IMR-90 (cell line): ENCODE data around the gene IL17RE. TPM values are rescaled to one million over a fixed set of nuclear protein-coding genes. Genes with fewer than 3 reads are reported as not detected.

Experiments used
- ATAC-seq: fragments of 200-7000 bp; cut with Tn5 transposase; 2 replicates; pipeline ENCODE4 v1.9.1; 2020; ENCODE audit warnings: low read depth, mild to moderate bottlenecking, moderate library complexity
- BruUV-seq: library from RNA; stranded (reverse); fragments of 400-500 nt; replicated peaks from 2 replicates; lab custom pipeline; 2021; lab: Mats Ljungman, UMichigan
- CTCF ChIA-PET: fragments of 300-600 bp; formaldehyde crosslinking; extraction: SDS; loops from one replicate; lab custom pipeline; 2021; ENCODE audit warnings: antibody characterized with exemption; lab: Yijun Ruan, JAX
- POLR2A ChIA-PET: fragments of 300-600 bp; sonication (Branson Sonifier 250); formaldehyde crosslinking; loops from one replicate; lab custom pipeline; 2022; ENCODE audit warnings: antibody characterized with exemption; ENCODE audit not compliant: unreplicated experiment; lab: Charles Lee
- DNase-seq: peaks from one replicate; pipeline ENCODE4 v3.0.0; 2013
- H2AFZ ChIP-seq: replicated peaks from 2 replicates; pipeline ENCODE3; 2013; ENCODE audit warnings: low read length, mild to moderate bottlenecking; ENCODE audit not compliant: poor library complexity
- H2AK5ac ChIP-seq: 2 replicates; pipeline ENCODE4 v1.6.1; 2013; ENCODE audit warnings: low read depth, low read length, inconsistent platforms
- H2AK9ac ChIP-seq: replicated peaks from 2 replicates; pipeline ENCODE3; 2013; ENCODE audit warnings: mild to moderate bottlenecking, low read depth, low read length, moderate library complexity; ENCODE audit not compliant: poor library complexity
- H2BK120ac ChIP-seq: 2 replicates; pipeline ENCODE4 v1.6.1; 2013; ENCODE audit warnings: low read depth, low read length, inconsistent platforms
- H2BK15ac ChIP-seq: 3 replicates; pipeline ENCODE4 v1.6.1; 2013; ENCODE audit warnings: low read depth, low read length, inconsistent platforms
- H2BK20ac ChIP-seq: 2 replicates; pipeline ENCODE4 v1.6.1; 2013; ENCODE audit warnings: low read depth, mild to moderate bottlenecking, inconsistent platforms, low read length, moderate library complexity
- H2BK5ac ChIP-seq: 2 replicates; pipeline ENCODE4 v1.6.1; 2013; ENCODE audit warnings: mild to moderate bottlenecking, low read depth, low read length, inconsistent platforms; ENCODE audit not compliant: poor library complexity, severe bottlenecking
- H3K14ac ChIP-seq: replicated peaks from 2 replicates; pipeline ENCODE4 v1.6.1; 2013; ENCODE audit warnings: low read depth, low read length, inconsistent platforms
- H3K18ac ChIP-seq: 2 replicates; pipeline ENCODE4 v1.6.1; 2013; ENCODE audit warnings: low read depth, low read length, control low read depth
- H3K23ac ChIP-seq: 2 replicates; pipeline ENCODE4 v1.6.1; 2013; ENCODE audit warnings: low read depth, low read length, inconsistent platforms
- H3K27ac ChIP-seq: 2 replicates; pipeline ENCODE4 v1.5.1; 2013; ENCODE audit warnings: mild to moderate bottlenecking, control low read depth, low read length; ENCODE audit not compliant: insufficient read depth
- H3K27me3 ChIP-seq: 2 replicates; pipeline ENCODE4 v1.6.1; 2013; ENCODE audit warnings: low read length; ENCODE audit not compliant: control insufficient read depth, insufficient read depth
- H3K36me3 ChIP-seq: 2 replicates; pipeline ENCODE4 v1.6.1; 2013; ENCODE audit warnings: low read length, mixed read lengths; ENCODE audit not compliant: control insufficient read depth, insufficient read depth
- H3K4ac ChIP-seq: 2 replicates; pipeline ENCODE4 v1.6.1; 2013; ENCODE audit warnings: low read depth, low read length, inconsistent platforms
- H3K4me1 ChIP-seq: 2 replicates; pipeline ENCODE4 v1.6.1; 2013; ENCODE audit warnings: low read length, mixed read lengths; ENCODE audit not compliant: control insufficient read depth, insufficient read depth
- H3K4me2 ChIP-seq: 2 replicates; pipeline ENCODE4 v1.6.1; 2013; ENCODE audit warnings: low read depth, mild to moderate bottlenecking, control low read depth, low read length, moderate library complexity
- H3K4me3 ChIP-seq: 2 replicates; pipeline ENCODE4 v1.5.1; 2013; ENCODE audit warnings: low read depth, mild to moderate bottlenecking, control low read depth, low read length, moderate library complexity; ENCODE audit not compliant: insufficient read depth
- H3K56ac ChIP-seq: 2 replicates; pipeline ENCODE4 v1.6.1; 2013; ENCODE audit warnings: low read length, inconsistent platforms; ENCODE audit not compliant: insufficient read depth; ENCODE audit errors: extremely low read depth
- H3K79me1 ChIP-seq, 2 experiments: 2 replicates each; pipeline ENCODE4 v1.6.1; 2013; ENCODE audit warnings: low read length in 2 of 2, inconsistent platforms in 1 of 2, low read depth in 1 of 2
- H3K9ac ChIP-seq: 2 replicates; pipeline ENCODE4 v1.6.1; 2013; ENCODE audit warnings: low read depth, low read length, control low read depth
- H3K9me1 ChIP-seq: 2 replicates; pipeline ENCODE4 v1.6.1; 2013; ENCODE audit warnings: low read length, inconsistent platforms; ENCODE audit not compliant: insufficient read depth
- H3K9me3 ChIP-seq: 2 replicates; pipeline ENCODE4 v1.6.1; 2013; ENCODE audit warnings: low read length; ENCODE audit not compliant: control insufficient read depth, insufficient read depth
- H4K20me1 ChIP-seq: 2 replicates; pipeline ENCODE4 v1.6.1; 2013; ENCODE audit warnings: low read length, inconsistent platforms; ENCODE audit not compliant: insufficient read depth
- H4K5ac ChIP-seq: 2 replicates; pipeline ENCODE4 v1.6.1; 2013; ENCODE audit warnings: mild to moderate bottlenecking, low read depth, low read length, control low read depth
- H4K8ac ChIP-seq, 2 experiments: 2 replicates each; pipeline ENCODE4 v1.6.1; 2013; ENCODE audit warnings: low read depth in 2 of 2, low read length in 2 of 2, control low read depth in 1 of 2, inconsistent platforms in 1 of 2
- H4K91ac ChIP-seq: 2 replicates; pipeline ENCODE4 v1.6.1; 2013; ENCODE audit warnings: low read depth, low read length, inconsistent platforms; ENCODE audit not compliant: insufficient read depth
- BHLHE40 ChIP-seq: fragments of 150-350 bp; IDR thresholded peaks from 2 replicates; pipeline ENCODE4 v1.6.1; 2016; ENCODE audit warnings: mild to moderate bottlenecking, low read depth, low read length
- CEBPB ChIP-seq: IDR thresholded peaks from 2 replicates; pipeline ENCODE4 v1.6.1; 2012; ENCODE audit warnings: low read depth, low read length, improper control_type of control experiment
- MXI1 ChIP-seq: IDR thresholded peaks from 2 replicates; pipeline ENCODE4 v1.6.1; 2012; ENCODE audit warnings: low read depth, mild to moderate bottlenecking, low read length, moderate library complexity, borderline replicate concordance
- POLR2A ChIP-seq: IDR thresholded peaks from 2 replicates; pipeline ENCODE4 v1.6.1; 2012; ENCODE audit warnings: mild to moderate bottlenecking, low read depth, low read length
- SMC3 ChIP-seq: fragments of 150-350 bp; IDR thresholded peaks from 2 replicates; pipeline ENCODE4 v1.6.1; 2016; ENCODE audit warnings: low read depth, mild to moderate bottlenecking, antibody characterized with exemption, low read length, moderate library complexity
- WGBS, 2 experiments: methylation state at CpG; one replicate each; pipeline versions ENCODE4 v1.1.5 to v1.1.7; 2013; ENCODE audit warnings: missing lambda C conversion rate in 2 of 2; ENCODE audit not compliant: insufficient read length in 1 of 2; ENCODE audit errors: extremely low coverage in 2 of 2; 5-methylcytosine and 5-hydroxymethylcytosine counted together
- dilution Hi-C: fragments of 300-500 bp; cut with HindIII; formaldehyde crosslinking; loops from one replicate; pipeline ENCODE4 v1.14.3; 2018; ENCODE audit warnings: low sequenced_read_pairs; ENCODE audit not compliant: unreplicated experiment
- in situ Hi-C: fragments of 300-500 bp; cut with MboI; formaldehyde crosslinking; loops from 3 replicates; pipeline ENCODE4 v1.14.3; 2019; ENCODE audit warnings: low sequenced_read_pairs, inconsistent platforms, mixed read lengths
- intact Hi-C: fragments of 100-400 bp; cut with micrococcal nuclease; formaldehyde crosslinking; loops from 2 replicates; pipeline ENCODE4 v1.10.0; 2022
- polyA plus RNA-seq, 3 experiments: library from polyadenylated mRNA; depleted of rRNA; stranded (reverse); fragments of >200 nt; gene quantifications; 2 replicates each; pipeline ENCODE4 v1.2.3, GENCODE V29; 2012; ENCODE audit warnings: low replicate concordance in 1 of 3
- total RNA-seq: library from RNA; depleted of rRNA; stranded (reverse); fragments of >200 nt; gene quantifications from 2 replicates; pipeline ENCODE4 v1.2.3, GENCODE V29; 2012
- TF ChIP-seq, protein P1 (sequence below): fragments of 150-350 bp; IDR thresholded peaks from 2 replicates; pipeline ENCODE4 v1.6.1; 2016; ENCODE audit warnings: low read depth, mild to moderate bottlenecking, low read length, moderate library complexity, borderline replicate concordance
- TF ChIP-seq, protein P2 (sequence below): fragments of 150-350 bp; IDR thresholded peaks from 2 replicates; pipeline ENCODE4 v1.6.1; 2017; ENCODE audit warnings: mild to moderate bottlenecking, antibody characterized with exemption, low read length, low read depth
- TF ChIP-seq, protein P3 (sequence below): conservative IDR thresholded peaks from 2 replicates; pipeline ENCODE4 v1.5.1; 2012; ENCODE audit warnings: mild to moderate bottlenecking, low read depth, low read length, improper control_type of control experiment

Gene IL17RE
- total and polyA plus RNA-seq, 2 of the 4 experiments (the other 2 are of a cell fraction), result 0.90 to 7.2 TPM

DNA sequence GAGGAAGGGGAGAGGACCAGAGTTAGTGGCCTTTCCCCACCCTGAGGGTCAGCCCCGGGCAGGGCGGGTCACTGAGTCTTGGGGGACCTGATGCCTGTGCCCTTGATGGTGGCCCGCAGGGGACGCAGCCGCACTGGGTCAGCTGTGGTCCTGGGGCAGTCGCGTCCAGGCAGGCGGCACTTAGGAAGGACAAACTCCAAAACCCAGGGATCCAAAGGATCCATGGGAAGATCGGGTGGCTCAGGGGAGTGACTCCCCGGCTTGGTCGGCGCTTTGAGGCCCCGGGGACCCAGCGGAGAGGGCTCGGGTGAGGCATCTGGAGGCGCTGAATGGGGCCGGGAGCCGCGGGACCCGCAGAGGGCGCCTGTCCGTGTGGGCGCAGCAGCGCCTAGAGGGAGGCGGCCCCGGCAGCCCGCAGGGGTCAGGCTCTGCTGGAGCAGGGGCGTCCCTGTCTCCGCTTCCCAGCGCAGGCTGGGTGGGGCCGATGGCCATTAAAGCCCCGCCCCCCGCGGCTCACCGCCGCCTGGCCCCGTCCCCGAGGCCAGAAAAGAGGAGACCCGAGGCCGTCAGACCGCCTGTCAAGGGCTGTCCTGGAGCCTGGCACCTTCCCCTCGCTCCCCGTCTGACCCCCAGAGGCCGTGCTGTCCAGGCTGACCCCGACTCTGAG lies 40.1 kb upstream of the IL17RE start:
- ChIA-PET POLR2A (no interaction called here), CTCF (no interaction called here)
- no peak overlapping the region for H3K23ac ChIP-seq
- peak overlapping the region; percentile 28; the same call in 1 of the 2 replicates for H2AK5ac ChIP-seq
- no peak overlapping the region for H3K4me2 ChIP-seq
- 27% methylated on average over 21 of the region's 45 CpGs; no CpG with 5 or more reads in 1 of the 2 experiments for WGBS, 2 experiments
- H3K9me3 ChIP-seq, result no peaks in the 10 kb centered on the region
- H2AFZ ChIP-seq, result peak overlapping the region; percentile 92
- H3K4me3 ChIP-seq, result no peak overlapping the region
- H3K9ac ChIP-seq, result no peak overlapping the region
- ATAC-seq, result peak; percentile 70
- H2BK15ac ChIP-seq, result no peak overlapping the region; the same call in 2 of the 3 replicates
- H3K9me1 ChIP-seq, result 0 out of 2 replicates have a peak, but pooled peaks cover 3% of the 10 kb centered on the region
- no peak overlapping the region for H2BK20ac ChIP-seq
- no peaks in the 10 kb centered on the region for H4K20me1 ChIP-seq
- H3K27ac ChIP-seq, result no peak overlapping the region
- no peak for DNase-seq
- in situ Hi-C loops, result no loop called here
- peak overlapping the region; percentile 70 for H2AK9ac ChIP-seq
- no peak overlapping the region for H2BK5ac ChIP-seq
- dilution Hi-C loops, result no loop called here
- no peak overlapping the region for H3K14ac ChIP-seq
- no peak overlapping the region; the same call in 1 of the 2 replicates for H3K18ac ChIP-seq
- H3K27me3 ChIP-seq, result no peaks in the 10 kb centered on the region; the same call in 1 of the 2 replicates
- H4K8ac ChIP-seq, result peak overlapping the region; percentile 31 to 65; a peak in 2 of 4 replicates
- H4K91ac ChIP-seq, result no peak overlapping the region
- H3K4ac ChIP-seq, result peak overlapping the region; percentile 75
- H3K4me1 ChIP-seq, result peaks cover 9% of the 10 kb centered on the region
- TF ChIP-seq SMC3 (0 out of 2 replicates have a peak, but pooled peaks have one; percentile 7), POLR2A (no peak), BHLHE40 (no peak), CEBPB (no peak), MXI1 (no peak)
- TF ChIP-seq, protein P1, sequence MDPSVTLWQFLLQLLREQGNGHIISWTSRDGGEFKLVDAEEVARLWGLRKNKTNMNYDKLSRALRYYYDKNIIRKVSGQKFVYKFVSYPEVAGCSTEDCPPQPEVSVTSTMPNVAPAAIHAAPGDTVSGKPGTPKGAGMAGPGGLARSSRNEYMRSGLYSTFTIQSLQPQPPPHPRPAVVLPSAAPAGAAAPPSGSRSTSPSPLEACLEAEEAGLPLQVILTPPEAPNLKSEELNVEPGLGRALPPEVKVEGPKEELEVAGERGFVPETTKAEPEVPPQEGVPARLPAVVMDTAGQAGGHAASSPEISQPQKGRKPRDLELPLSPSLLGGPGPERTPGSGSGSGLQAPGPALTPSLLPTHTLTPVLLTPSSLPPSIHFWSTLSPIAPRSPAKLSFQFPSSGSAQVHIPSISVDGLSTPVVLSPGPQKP, result no peak
- TF ChIP-seq, protein P2, sequence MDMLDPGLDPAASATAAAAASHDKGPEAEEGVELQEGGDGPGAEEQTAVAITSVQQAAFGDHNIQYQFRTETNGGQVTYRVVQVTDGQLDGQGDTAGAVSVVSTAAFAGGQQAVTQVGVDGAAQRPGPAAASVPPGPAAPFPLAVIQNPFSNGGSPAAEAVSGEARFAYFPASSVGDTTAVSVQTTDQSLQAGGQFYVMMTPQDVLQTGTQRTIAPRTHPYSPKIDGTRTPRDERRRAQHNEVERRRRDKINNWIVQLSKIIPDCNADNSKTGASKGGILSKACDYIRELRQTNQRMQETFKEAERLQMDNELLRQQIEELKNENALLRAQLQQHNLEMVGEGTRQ, result no peak
- TF ChIP-seq, protein P3, sequence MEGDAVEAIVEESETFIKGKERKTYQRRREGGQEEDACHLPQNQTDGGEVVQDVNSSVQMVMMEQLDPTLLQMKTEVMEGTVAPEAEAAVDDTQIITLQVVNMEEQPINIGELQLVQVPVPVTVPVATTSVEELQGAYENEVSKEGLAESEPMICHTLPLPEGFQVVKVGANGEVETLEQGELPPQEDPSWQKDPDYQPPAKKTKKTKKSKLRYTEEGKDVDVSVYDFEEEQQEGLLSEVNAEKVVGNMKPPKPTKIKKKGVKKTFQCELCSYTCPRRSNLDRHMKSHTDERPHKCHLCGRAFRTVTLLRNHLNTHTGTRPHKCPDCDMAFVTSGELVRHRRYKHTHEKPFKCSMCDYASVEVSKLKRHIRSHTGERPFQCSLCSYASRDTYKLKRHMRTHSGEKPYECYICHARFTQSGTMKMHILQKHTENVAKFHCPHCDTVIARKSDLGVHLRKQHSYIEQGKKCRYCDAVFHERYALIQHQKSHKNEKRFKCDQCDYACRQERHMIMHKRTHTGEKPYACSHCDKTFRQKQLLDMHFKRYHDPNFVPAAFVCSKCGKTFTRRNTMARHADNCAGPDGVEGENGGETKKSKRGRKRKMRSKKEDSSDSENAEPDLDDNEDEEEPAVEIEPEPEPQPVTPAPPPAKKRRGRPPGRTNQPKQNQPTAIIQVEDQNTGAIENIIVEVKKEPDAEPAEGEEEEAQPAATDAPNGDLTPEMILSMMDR, result peak; percentile 20; the same call in 1 of the 2 replicates
- H3K36me3 ChIP-seq, result no peaks in the 10 kb centered on the region
- no TSS peak for BruUV-seq
- peak overlapping the region; percentile 20; the same call in 1 of the 2 replicates for H4K5ac ChIP-seq
- peak overlapping the region; percentile 68; the same call in 1 of the 2 replicates for H2BK120ac ChIP-seq
- no peak overlapping the region for H3K56ac ChIP-seq
- H3K79me1 ChIP-seq, result no peaks in the 10 kb centered on the region
- intact Hi-C loops, result no loop called here
